B cell (primary cell): ENCODE measurements around the gene PTCRA. TPM values are rescaled to one million over a fixed set of nuclear protein-coding genes. Genes with fewer than 3 reads are reported as not detected.

Source experiments
- ATAC-seq: fragments of 200-7000 bp; cut with Tn5 transposase; one replicate; pipeline ENCODE4 v1.10.0; 2021; ENCODE audit warnings: low read depth, mild to moderate bottlenecking, moderate number of reproducible peaks, moderate library complexity
- CTCF ChIA-PET: fragments of 350-600 bp; sonication (Branson Sonifier 250); formaldehyde crosslinking; loops from one replicate; lab custom pipeline; 2021; ENCODE audit warnings: antibody characterized with exemption, inconsistent platforms; lab: Charles Lee
- POLR2A ChIA-PET: fragments of 350-600 bp; sonication (Branson Sonifier 250); formaldehyde crosslinking; loops from one replicate; lab custom pipeline; 2021; ENCODE audit warnings: antibody characterized with exemption; lab: Charles Lee
- DNase-seq: peaks from one replicate; pipeline ENCODE4 v3.0.0; 2013
- H2AFZ ChIP-seq: 2 replicates; pipeline ENCODE4 v1.6.1; 2012; ENCODE audit warnings: mild to moderate bottlenecking, low read depth, low read length; ENCODE audit not compliant: insufficient read depth, poor library complexity, severe bottlenecking
- H3K27ac ChIP-seq, 2 donors: 1 replicate in 1 of 2; 2 replicates in 1 of 2; pipeline ENCODE4 v1.5.1; 2012 to 2013; ENCODE audit warnings: low read length in 2 of 2, mild to moderate bottlenecking in 2 of 2, moderate library complexity in 1 of 2
- H3K27me3 ChIP-seq, 4 experiments: fragments of 200-600 bp in 1 of 4; sonication (generic) in 1 of 4; replicated peaks in 1 of 4; 1 replicate in 2 of 4; 2 replicates in 2 of 4; pipeline versions ENCODE4 v1.6.1 to v1.7.0; 2013 to 2016; ENCODE audit warnings: low read length in 3 of 4, mild to moderate bottlenecking in 2 of 4, mixed read lengths in 1 of 4, moderate library complexity in 1 of 4; ENCODE audit not compliant: insufficient read depth in 4 of 4, control insufficient read depth in 3 of 4; ENCODE audit errors: control extremely low read depth in 1 of 4
- H3K36me3 ChIP-seq, 2 experiments: replicated peaks in 1 of 2; 1 replicate in 1 of 2; 2 replicates in 1 of 2; pipeline versions ENCODE4 v1.6.1 to v1.7.1; 2013; ENCODE audit warnings: low read length in 1 of 2; ENCODE audit not compliant: insufficient read depth in 2 of 2, control insufficient read depth in 1 of 2; ENCODE audit errors: control extremely low read depth in 1 of 2, extremely low read depth in 1 of 2
- H3K4me1 ChIP-seq, 2 donors: fragments of 200-600 bp in 1 of 2; sonication (generic) in 1 of 2; 1 replicate in 1 of 2; 2 replicates in 1 of 2; pipeline versions ENCODE4 v1.5.1 to v1.6.1; 2013 to 2017; ENCODE audit warnings: low read length in 2 of 2; ENCODE audit not compliant: control insufficient read depth in 2 of 2, insufficient read depth in 2 of 2
- H3K4me2 ChIP-seq: replicated peaks from 2 replicates; pipeline ENCODE3; 2012; ENCODE audit warnings: mild to moderate bottlenecking, low read depth, low read length; ENCODE audit not compliant: poor library complexity, severe bottlenecking
- H3K4me3 ChIP-seq, 5 experiments: fragments of 200-600 bp in 1 of 5; sonication (generic) in 1 of 5; 1 replicate in 3 of 5; 2 replicates in 2 of 5; pipeline versions ENCODE4 v1.5.1 to v1.7.0; 2011 to 2016; ENCODE audit warnings: low read length in 4 of 5, mild to moderate bottlenecking in 4 of 5, low read depth in 2 of 5, control low read depth in 1 of 5, moderate library complexity in 1 of 5; ENCODE audit not compliant: insufficient read depth in 1 of 5; ENCODE audit errors: control extremely low read depth in 1 of 5, extremely low read depth in 1 of 5
- H3K79me2 ChIP-seq: fragments of 200-600 bp; sonication (generic); one replicate; pipeline ENCODE4 v1.6.0; 2016; ENCODE audit warnings: low read length; ENCODE audit not compliant: control insufficient read depth, insufficient read depth
- H3K9ac ChIP-seq: fragments of 200-600 bp; sonication (generic); 2 replicates; pipeline ENCODE4 v1.6.1; 2017; ENCODE audit warnings: mild to moderate bottlenecking, low read length, moderate library complexity
- H3K9me3 ChIP-seq, 3 donors: one replicate each; pipeline versions ENCODE4 v1.6.1 to v1.7.1; 2013; ENCODE audit warnings: low read length in 2 of 3; ENCODE audit not compliant: control insufficient read depth in 2 of 3, insufficient read depth in 1 of 3; ENCODE audit errors: control extremely low read depth in 1 of 3
- H4K20me1 ChIP-seq: 2 replicates; pipeline ENCODE4 v1.6.0; 2012; ENCODE audit warnings: mild to moderate bottlenecking, low read length; ENCODE audit not compliant: insufficient read depth, control insufficient read depth, poor library complexity, severe bottlenecking
- H3K27ac Mint-ChIP-seq: one replicate; pipeline ENCODE4 v1.8.0; 2021; ENCODE audit warnings: mixed read lengths
- H3K27me3 Mint-ChIP-seq: one replicate; pipeline ENCODE4 v1.8.0; 2021; ENCODE audit warnings: mixed read lengths
- H3K4me1 Mint-ChIP-seq: one replicate; pipeline ENCODE4 v1.8.0; 2021; ENCODE audit warnings: mixed read lengths
- H3K4me3 Mint-ChIP-seq: one replicate; pipeline ENCODE4 v1.8.0; 2021; ENCODE audit warnings: mixed read lengths
- H3K9me3 Mint-ChIP-seq: one replicate; pipeline ENCODE4 v1.8.0; 2022; ENCODE audit warnings: mixed read lengths; ENCODE audit not compliant: insufficient read depth
- CTCF ChIP-seq: fragments of 200-600 bp; IDR thresholded peaks from one replicate; pipeline ENCODE4 v1.8.0; 2022; ENCODE audit warnings: antibody characterized with exemption, mild to moderate bottlenecking
- EZH2 ChIP-seq: IDR thresholded peaks from 2 replicates; pipeline ENCODE4 v1.6.1; 2012; ENCODE audit warnings: borderline replicate concordance, low read depth, mild to moderate bottlenecking, moderate library complexity, low read length; ENCODE audit not compliant: insufficient read depth, poor library complexity, severe bottlenecking
- WGBS: methylation state at CpG from one replicate; pipeline ENCODE4 v1.1.5; 2013; ENCODE audit warnings: missing lambda C conversion rate; ENCODE audit not compliant: insufficient coverage; 5-methylcytosine and 5-hydroxymethylcytosine counted together
- intact Hi-C: fragments of 100-400 bp; cut with micrococcal nuclease; formaldehyde crosslinking; loops from one replicate; pipeline ENCODE4 v1.10.0; 2022
- polyA minus RNA-seq: library from RNA; depleted of rRNA, polyadenylated mRNA; stranded (reverse); fragments of >200 nt; gene quantifications from 2 replicates; pipeline ENCODE4 v1.2.3, GENCODE V29; 2012
- polyA plus RNA-seq: library from polyadenylated mRNA; depleted of rRNA; stranded (reverse); fragments of >200 nt; gene quantifications from 2 replicates; pipeline ENCODE4 v1.2.3, GENCODE V29; 2012
- total RNA-seq, 2 donors: library from RNA; stranded (reverse); fragments of 120-200 nt in 1 of 2; gene quantifications; 1 replicate in 1 of 2; 2 replicates in 1 of 2; pipeline versions ENCODE4 v1.2.3 to v1.2.4, GENCODE V29; 2013 to 2022

PTCRA gene, protein sequence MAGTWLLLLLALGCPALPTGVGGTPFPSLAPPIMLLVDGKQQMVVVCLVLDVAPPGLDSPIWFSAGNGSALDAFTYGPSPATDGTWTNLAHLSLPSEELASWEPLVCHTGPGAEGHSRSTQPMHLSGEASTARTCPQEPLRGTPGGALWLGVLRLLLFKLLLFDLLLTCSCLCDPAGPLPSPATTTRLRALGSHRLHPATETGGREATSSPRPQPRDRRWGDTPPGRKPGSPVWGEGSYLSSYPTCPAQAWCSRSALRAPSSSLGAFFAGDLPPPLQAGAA
- total RNA-seq (not detected in 2 replicates), polyA plus RNA-seq (not detected in 2 replicates), polyA minus RNA-seq (3.1 TPM in 1 of 2 replicates, not detected in the other)
- 6.1 TPM for total RNA-seq (2013)

GRCh38 chr6:42915732-42916131 lies at the start of gene PTCRA:
Gene PTCRA (plus strand): TSS chr6:42916053. CDS start chr6:42916070, 17 bp downstream.
- intact Hi-C loops, result no loop called here
- 6% methylated on average over 9 of the region's 10 CpGs for WGBS
- no peak for ATAC-seq
- Mint-ChIP-seq H3K4me1 (peaks cover 6% of the 10 kb centered on the region), H3K9me3 (no peaks in the 10 kb centered on the region), H3K4me3 (no peak within 1 kb of the TSS), H3K27me3 (peaks cover 6% of the 10 kb centered on the region), H3K27ac (no peak within 1 kb of the TSS)
- Histone ChIP-seq H3K36me3 (no peaks in the 10 kb centered on the region), H3K27ac (no peak within 1 kb of the TSS), H3K4me3 (no peak within 1 kb of the TSS), H3K9ac (no peak within 1 kb of the TSS), H3K27me3 (peaks cover 0 to 10% (median 1%) of the 10 kb centered on the region in 4 experiments), H3K4me2 (no peak within 1 kb of the TSS), H3K4me1 (peaks cover 3 to 17% of the 10 kb centered on the region in 2 donors), H2AFZ (peak within 1 kb of the TSS; percentile 62), H3K9me3 (peaks cover 0 to 5% (median 0%) of the 10 kb centered on the region in 3 donors), H4K20me1 (no peaks in the 10 kb centered on the region), H3K79me2 (no peaks in the 10 kb centered on the region)
- POLR2A ChIA-PET, result interaction anchor here (0.7 kb wide), 1 partner anchor 14 kb away, joined by 4 read pairs; the partner anchor contains the start of gene CNPY3
- CTCF ChIA-PET, result interaction anchor here (0.6 to 1.2 kb wide), 2 partner anchors 93 to 590 kb away, joined by 3 to 6 read pairs; no protein-coding TSS in a partner anchor
- no peak for TF ChIP-seq EZH2
- no peak for TF ChIP-seq CTCF
- DNase-seq, result no peak
